ENCODE measurements around the gene SERTAD1. TPM values are rescaled to one million over a fixed set of nuclear protein-coding genes. Genes with fewer than 3 reads are reported as not detected.
"Not testable (repeated sequence)": the region's sequence is repeated elsewhere in the genome, so short reads cannot be mapped to it uniquely, and the experiment has no call there.

Gene SERTAD1
- total RNA-seq, 1 experiment from 2014 or later: 8.6 TPM

GRCh38 chr19:40431698-40432097 lies 5.9 kb upstream of the SERTAD1 start:
- Mint-ChIP-seq H3K4me3 (ENCODE audit: unreplicated experiment) (peak overlapping the region; percentile 37), H3K27me3 (ENCODE audit: insufficient read depth, unreplicated experiment) (no peaks in the 10 kb centered on the region), H3K9me3 (ENCODE audit: unreplicated experiment) (no peaks in the 10 kb centered on the region), H3K4me1 (ENCODE audit: low read depth, unreplicated experiment) (peaks cover 8% of the 10 kb centered on the region), H3K36me3 (ENCODE audit: insufficient read depth, unreplicated experiment) (peaks cover 18% of the 10 kb centered on the region), H3K27ac (ENCODE audit: unreplicated experiment) (no peak overlapping the region)
- ChIA-PET POLR2A (no interaction called here), CTCF (no interaction called here)
- DNase-seq: no peak
- Histone ChIP-seq H3K9me3 (no peaks in the 10 kb centered on the region), H3K4me3 (ENCODE audit: low read depth, low read length) (no peak overlapping the region), H3K4me1 (peaks cover 16% of the 10 kb centered on the region), H3K36me3 (ENCODE audit: control insufficient read depth, insufficient read depth, low read length) (no peaks in the 10 kb centered on the region), H3K27me3 (replicated peaks; ENCODE audit: control insufficient read depth, insufficient read depth, low read length) (no peaks in the 10 kb centered on the region)
- intact Hi-C loops (cut with micrococcal nuclease; ENCODE audit: unreplicated experiment): no loop called here
- TF ChIP-seq CTCF (IDR thresholded peaks at IDR 0.05; ENCODE audit: insufficient read depth in 1 of 2, low read depth in 1 of 2, low read length in 1 of 2, severe bottlenecking in 1 of 2, unreplicated experiment in 1 of 2): no peak
- BruUV-seq (replicated peaks): no TSS peak

- ChIA-PET CTCF (interaction anchor here (0.7 kb wide), 1 partner anchor 245 kb away, joined by 6 read pairs; no protein-coding TSS in a partner anchor), POLR2A (interaction anchor here (0.6 to 0.7 kb wide), 2 partner anchors 10 to 296 kb away, joined by 5 to 13 read pairs; no protein-coding TSS in a partner anchor)
- H3K27ac Mint-ChIP-seq (ENCODE audit: unreplicated experiment); H3K27me3 ChIP-seq (replicated peaks; ENCODE audit: control insufficient read depth, insufficient read depth, low read length); intact Hi-C loops (cut with micrococcal nuclease; ENCODE audit: unreplicated experiment); H3K9me3 ChIP-seq; H3K4me1 Mint-ChIP-seq (ENCODE audit: low read depth, unreplicated experiment); H3K9me3 Mint-ChIP-seq (ENCODE audit: unreplicated experiment); DNase-seq; H3K4me3 ChIP-seq (ENCODE audit: low read depth, low read length); H3K27me3 Mint-ChIP-seq (ENCODE audit: insufficient read depth, unreplicated experiment); H3K36me3 ChIP-seq (ENCODE audit: control insufficient read depth, insufficient read depth, low read length); H3K4me3 Mint-ChIP-seq (ENCODE audit: unreplicated experiment); BruUV-seq (replicated peaks): not testable (repeated sequence)
- peaks cover 20% of the 10 kb centered on the region for H3K36me3 Mint-ChIP-seq (ENCODE audit: insufficient read depth, unreplicated experiment)
- H3K4me1 ChIP-seq: peaks cover 16% of the 10 kb centered on the region
Measured at GRCh38 chr19:40430242-40430641, 4.5 kb upstream of the SERTAD1 start.

DNA sequence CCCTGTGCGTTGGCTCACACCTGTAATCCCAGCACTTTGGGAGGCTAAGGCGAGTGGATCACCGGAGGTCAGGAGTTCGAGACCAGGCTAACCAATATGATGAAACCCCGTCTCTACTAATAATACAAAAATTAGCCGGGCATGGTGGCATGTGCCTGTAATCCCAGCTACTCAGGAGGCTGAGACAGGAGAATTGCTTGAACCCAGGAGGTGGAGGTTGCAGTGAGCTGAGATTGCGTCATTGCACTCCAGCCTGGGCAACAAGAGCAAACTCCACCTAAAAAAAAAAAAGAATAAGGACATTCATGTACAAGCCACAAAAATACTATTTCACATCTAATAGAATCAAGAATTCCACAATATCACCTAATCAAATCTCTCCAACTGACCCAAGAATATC lies 2.4 kb upstream of the SERTAD1 start:
- H3K27ac Mint-ChIP-seq (ENCODE audit: unreplicated experiment); H3K27me3 Mint-ChIP-seq (ENCODE audit: insufficient read depth, unreplicated experiment); H3K4me3 Mint-ChIP-seq (ENCODE audit: unreplicated experiment); H3K9me3 ChIP-seq; CTCF ChIA-PET; POLR2A ChIA-PET; H3K9me3 Mint-ChIP-seq (ENCODE audit: unreplicated experiment); H3K4me3 ChIP-seq (ENCODE audit: low read depth, low read length); intact Hi-C loops (cut with micrococcal nuclease; ENCODE audit: unreplicated experiment); H3K4me1 Mint-ChIP-seq (ENCODE audit: low read depth, unreplicated experiment); BruUV-seq (replicated peaks); H3K4me1 ChIP-seq; DNase-seq; H3K36me3 ChIP-seq (ENCODE audit: control insufficient read depth, insufficient read depth, low read length); H3K27me3 ChIP-seq (replicated peaks; ENCODE audit: control insufficient read depth, insufficient read depth, low read length): not testable (repeated sequence)
- H3K36me3 Mint-ChIP-seq (ENCODE audit: insufficient read depth, unreplicated experiment): peaks cover 19% of the 10 kb centered on the region

- ChIA-PET POLR2A (interaction anchor here (0.6 to 2.0 kb wide), 3 partner anchors 18 to 185 kb away, joined by 3 to 12 read pairs (median 4); partner anchors contain the start of gene BLVRB), CTCF (interaction anchor here (1.0 to 1.1 kb wide), 2 partner anchors 11 to 18 kb away, joined by 3 to 5 read pairs; no protein-coding TSS in a partner anchor)
- H3K27me3 ChIP-seq (replicated peaks; ENCODE audit: control insufficient read depth, insufficient read depth, low read length): no peaks in the 10 kb centered on the region
- peaks cover 25% of the 10 kb centered on the region for H3K36me3 Mint-ChIP-seq (ENCODE audit: insufficient read depth, unreplicated experiment)
- H3K27me3 Mint-ChIP-seq (ENCODE audit: insufficient read depth, unreplicated experiment): no peaks in the 10 kb centered on the region
- peak overlapping the region; percentile 93 for H3K4me3 Mint-ChIP-seq (ENCODE audit: unreplicated experiment)
- no peaks in the 10 kb centered on the region; the same call in 1 of the 2 replicates for H3K36me3 ChIP-seq (ENCODE audit: control insufficient read depth, insufficient read depth, low read length)
- no peak for DNase-seq
- TF ChIP-seq CTCF (IDR thresholded peaks at IDR 0.05; ENCODE audit: insufficient read depth in 1 of 2, low read depth in 1 of 2, low read length in 1 of 2, severe bottlenecking in 1 of 2, unreplicated experiment in 1 of 2): no peak
- H3K4me1 Mint-ChIP-seq (ENCODE audit: low read depth, unreplicated experiment): peaks cover 8% of the 10 kb centered on the region
- BruUV-seq (replicated peaks): no TSS peak
- peak overlapping the region; percentile 90 for H3K27ac Mint-ChIP-seq (ENCODE audit: unreplicated experiment)
- H3K9me3 ChIP-seq: no peaks in the 10 kb centered on the region
- intact Hi-C loops (cut with micrococcal nuclease; ENCODE audit: unreplicated experiment): loop anchor here (1.0 kb wide), 1 partner anchor 40 kb away; the partner anchor contains the start of gene BLVRB
- H3K4me1 ChIP-seq: no peaks in the 10 kb centered on the region
- H3K9me3 Mint-ChIP-seq (ENCODE audit: unreplicated experiment): no peaks in the 10 kb centered on the region
- H3K4me3 ChIP-seq (ENCODE audit: low read depth, low read length): peak overlapping the region; percentile 46
Measured at GRCh38 chr19:40424637-40425449, 949 bp downstream of the SERTAD1 start.

Measured in Caco-2 (cell line).